Liver (tissue), 9 donors: ENCODE measurements around the gene TYMP. TPM values are rescaled to one million over a fixed set of nuclear protein-coding genes. Genes with fewer than 3 reads are reported as not detected.

ENCODE experiments used
- DNase-seq: peaks from one replicate; pipeline ENCODE4 v3.0.0-alpha.2; 2017; ENCODE audit warnings: low spot score
- H3K27ac ChIP-seq, 2 donors: one replicate each; pipeline ENCODE4 v1.7.0; 2013; ENCODE audit warnings: inconsistent platforms in 2 of 2, low read length in 2 of 2, control low read depth in 1 of 2, low read depth in 1 of 2, mild to moderate bottlenecking in 1 of 2
- H3K27me3 ChIP-seq, 4 donors: one replicate each; pipeline versions ENCODE4 v1.6.1 to v1.7.0; 2013; ENCODE audit warnings: low read length in 3 of 4, inconsistent platforms in 1 of 4, mild to moderate bottlenecking in 1 of 4, moderate library complexity in 1 of 4; ENCODE audit not compliant: control insufficient read depth in 4 of 4, insufficient read depth in 4 of 4
- H3K36me3 ChIP-seq, 4 donors: one replicate each; pipeline versions ENCODE4 v1.6.1 to v1.7.0; 2013; ENCODE audit warnings: low read length in 3 of 4, mild to moderate bottlenecking in 3 of 4, low read depth in 1 of 4, moderate library complexity in 1 of 4; ENCODE audit not compliant: control insufficient read depth in 4 of 4, insufficient read depth in 3 of 4
- H3K4me1 ChIP-seq, 4 donors: one replicate each; pipeline versions ENCODE4 v1.6.1 to v1.7.0; 2013; ENCODE audit warnings: low read length in 3 of 4, mild to moderate bottlenecking in 3 of 4, moderate library complexity in 1 of 4; ENCODE audit not compliant: control insufficient read depth in 4 of 4, insufficient read depth in 4 of 4
- H3K4me3 ChIP-seq, 3 donors: one replicate each; pipeline versions ENCODE4 v1.6.1 to v1.7.0; 2013; ENCODE audit warnings: low read length in 3 of 3, control low read depth in 1 of 3, low read depth in 1 of 3, mild to moderate bottlenecking in 1 of 3
- H3K9ac ChIP-seq, 2 donors: one replicate each; pipeline ENCODE4 v1.7.0; 2013; ENCODE audit warnings: low read length in 2 of 2, mild to moderate bottlenecking in 2 of 2, moderate library complexity in 2 of 2, control low read depth in 1 of 2, low read depth in 1 of 2
- H3K9me3 ChIP-seq, 4 donors: one replicate each; pipeline versions ENCODE4 v1.6.1 to v1.7.0; 2013; ENCODE audit warnings: low read length in 3 of 4; ENCODE audit not compliant: control insufficient read depth in 4 of 4
- ATF3 ChIP-seq: IDR thresholded peaks from 2 replicates; pipeline ENCODE4 v1.6.1; 2016; ENCODE audit warnings: antibody characterized with exemption
- EGR1 ChIP-seq, 2 donors: IDR thresholded peaks; 2 replicates each; pipeline ENCODE4 v1.6.1; 2016 to 2018; ENCODE audit warnings: antibody characterized with exemption in 2 of 2, low read depth in 2 of 2
- FOXA2 ChIP-seq: IDR thresholded peaks from 2 replicates; pipeline ENCODE4 v1.6.1; 2016; ENCODE audit warnings: antibody characterized with exemption
- HNF4A ChIP-seq, 2 donors: conservative IDR thresholded peaks; 2 replicates each; pipeline ENCODE4 v1.6.1; 2016; ENCODE audit warnings: antibody characterized with exemption in 2 of 2, mild to moderate bottlenecking in 2 of 2
- HNF4G ChIP-seq: IDR thresholded peaks from 2 replicates; pipeline ENCODE4 v1.6.1; 2016; ENCODE audit warnings: antibody characterized with exemption
- JUND ChIP-seq, 2 donors: IDR thresholded peaks; 2 replicates each; pipeline ENCODE4 v1.6.1; 2016; ENCODE audit warnings: antibody characterized with exemption in 2 of 2
- MAX ChIP-seq: IDR thresholded peaks from 2 replicates; pipeline ENCODE4 v1.6.1; 2016; ENCODE audit warnings: antibody characterized with exemption
- NR2F2 ChIP-seq: IDR thresholded peaks from 2 replicates; pipeline ENCODE4 v1.6.1; 2016; ENCODE audit warnings: antibody characterized with exemption
- RAD21 ChIP-seq, 2 donors: IDR thresholded peaks; 2 replicates each; pipeline ENCODE4 v1.6.1; 2016; ENCODE audit warnings: antibody characterized with exemption in 2 of 2, mild to moderate bottlenecking in 2 of 2
- REST ChIP-seq: IDR thresholded peaks from 2 replicates; pipeline ENCODE4 v1.6.1; 2016; ENCODE audit warnings: antibody characterized with exemption, mild to moderate bottlenecking
- RXRA ChIP-seq, 2 donors: IDR thresholded peaks; 2 replicates each; pipeline ENCODE4 v1.6.1; 2017 to 2018; ENCODE audit warnings: antibody characterized with exemption in 2 of 2, mild to moderate bottlenecking in 1 of 2
- SP1 ChIP-seq: IDR thresholded peaks from 2 replicates; pipeline ENCODE4 v1.6.1; 2018; ENCODE audit warnings: antibody characterized with exemption, mild to moderate bottlenecking
- TAF1 ChIP-seq: conservative IDR thresholded peaks from 2 replicates; pipeline ENCODE4 v1.6.1; 2016; ENCODE audit warnings: antibody characterized with exemption, mild to moderate bottlenecking
- YY1 ChIP-seq: IDR thresholded peaks from 2 replicates; pipeline ENCODE4 v1.6.1; 2016; ENCODE audit warnings: antibody characterized with exemption, mild to moderate bottlenecking
- WGBS: extraction: QIAGEN DNeasy Blood & Tissue Kit; methylation state at CpG from one replicate; pipeline ENCODE4 v1.1.7; 2013; 5-methylcytosine and 5-hydroxymethylcytosine counted together
- polyA plus RNA-seq, 2 donors: library from polyadenylated mRNA; stranded (reverse) in 1 of 2; unstranded in 1 of 2; fragments of 200-250 nt in 1 of 2; fragments of >200 nt in 1 of 2; fragmentation: Nextera tagmentation in 1 of 2; extraction: Ambion mirVana in 1 of 2; gene quantifications; one replicate each; pipeline versions ENCODE4 v1.2.1 to v1.2.3, GENCODE V29; 2013 to 2015
- total RNA-seq, 2 donors: library from RNA; depleted of rRNA; stranded (reverse); fragments of >200 nt; gene quantifications; one replicate each; pipeline ENCODE4 v1.2.3, GENCODE V29; 2014
- donor health status: healthy.
- donor health status: healthy.
- donor health status: healthy.
- donor health status: healthy.
- donor health status: healthy.

The TYMP gene
- total and polyA plus RNA-seq, 4 donors: 34.0 to 109 (median 65.5) TPM

GRCh38 chr22:50567721-50568252 is 38.0 kb upstream of the TYMP start:
- Histone ChIP-seq H3K4me1 (peaks cover 12 to 43% (median 22%) of the 10 kb centered on the region in 4 donors), H3K36me3 (peaks cover 0 to 17% (median 0%) of the 10 kb centered on the region in 4 donors), H3K27ac (peak overlapping the region; percentile 96 to 97), H3K9ac (no peak overlapping the region), H3K4me3 (no peak overlapping the region), H3K27me3 (no peaks in the 10 kb centered on the region), H3K9me3 (no peaks in the 10 kb centered on the region)
- no peak for TF ChIP-seq TAF1
- TF ChIP-seq FOXA2: no peak
- no peak for TF ChIP-seq REST
- no peak for TF ChIP-seq HNF4G
- no peak for TF ChIP-seq MAX
- no peak for TF ChIP-seq SP1
- no peak for TF ChIP-seq YY1
- no peak for TF ChIP-seq NR2F2
- TF ChIP-seq RXRA (IDR thresholded peaks at IDR 0.05): no peak
- no peak for TF ChIP-seq RAD21 (IDR thresholded peaks at IDR 0.05)
- no peak for TF ChIP-seq JUND (IDR thresholded peaks at IDR 0.05)
- no peak for TF ChIP-seq ATF3
- TF ChIP-seq EGR1 (IDR thresholded peaks at IDR 0.05; ENCODE audit: low read depth in 2 of 2): no peak
- no peak for DNase-seq
- WGBS: 84% methylated on average over 7 of the region's 7 CpGs

GRCh38 chr22:50564289-50564688 is 34.5 kb upstream of the TYMP start:
- DNase-seq: no peak
- H3K36me3 ChIP-seq: peaks cover 0 to 3% (median 0%) of the 10 kb centered on the region in 4 donors
- TF ChIP-seq ATF3 (no peak), HNF4A (conservative IDR thresholded peaks at IDR 0.05) (no peak), RAD21 (IDR thresholded peaks at IDR 0.05) (no peak), RXRA (IDR thresholded peaks at IDR 0.05) (peak in 1 of 2 donors; percentile 59), HNF4G (no peak)
- peaks cover 3 to 16% (median 10%) of the 10 kb centered on the region in 4 donors for H3K4me1 ChIP-seq
- peak overlapping the region; percentile 90 to 93 for H3K27ac ChIP-seq
- H3K4me3 ChIP-seq: peak overlapping the region in 1 of 3 donors; percentile 24
- H3K9ac ChIP-seq: peak overlapping the region; percentile 17 to 85
- no peaks in the 10 kb centered on the region for H3K9me3 ChIP-seq
- H3K27me3 ChIP-seq: no peaks in the 10 kb centered on the region
- 68% methylated on average over 11 of the region's 11 CpGs for WGBS
